Stimulated activated CD4-positive, alpha-beta T cell treated with anti-CD3 and anti-CD28 coated beads, Interleukin-12 subunit alpha, Interleukin-12 subunit beta, amount 100 ng/mL, for 4 hours (primary cell): ENCODE measurements around the gene DNAJC5.
A peak's percentile ranks its signal among the peaks of the same experiment; 100 is the strongest.
"Not testable (repeated sequence)": the region's sequence is repeated elsewhere in the genome, so short reads cannot be mapped to it uniquely, and the experiment has no call there.

Source experiments
- DNase-seq: peaks from one replicate; pipeline ENCODE4 v3.0.0-alpha.2; 2020

DNAJC5 gene

GRCh38 chr20:63861981-63862901, 32.7 kb upstream of the DNAJC5 start:
- no peak for DNase-seq

GRCh38 chr20:63863021-63863797, 31.7 kb upstream of the DNAJC5 start:
- no peak for DNase-seq

- DNase-seq = peak; percentile 69
Measured at GRCh38 chr20:63863798-63864544, 31.0 kb upstream of the DNAJC5 start.

GRCh38 chr20:63864545-63864977, 30.4 kb upstream of the DNAJC5 start:
- DNase-seq = no peak

GRCh38 chr20:63864978-63865640, 29.8 kb upstream of the DNAJC5 start, which contains the start of gene TPD52L2:
Gene TPD52L2 (plus strand): TSS chr20:63865270. CDS start chr20:63865366, 96 bp downstream.
- DNase-seq = peak; percentile 95

- not testable (repeated sequence) for DNase-seq
Measured at GRCh38 chr20:63867042-63867441, 27.9 kb upstream of the DNAJC5 start.

GRCh38 chr20:63868264-63868663, 26.7 kb upstream of the DNAJC5 start:
- DNase-seq = no peak

GRCh38 chr20:63873477-63873971, 21.4 kb upstream of the DNAJC5 start:
- peak; percentile 36 for DNase-seq

- DNase-seq = not testable (repeated sequence)
Measured at GRCh38 chr20:63874241-63874640, 20.7 kb upstream of the DNAJC5 start.

GRCh38 chr20:63876489-63877036, 18.4 kb upstream of the DNAJC5 start:
- no peak for DNase-seq

- DNase-seq = no peak
Measured at GRCh38 chr20:63877755-63878470, 17.0 kb upstream of the DNAJC5 start.

GRCh38 chr20:63878899-63879663, 15.8 kb upstream of the DNAJC5 start:
- DNase-seq = no peak

- DNase-seq = not testable (repeated sequence)
Measured at GRCh38 chr20:63880901-63881300, 14.0 kb upstream of the DNAJC5 start.

- no peak for DNase-seq
Measured at GRCh38 chr20:63881451-63882226, 13.3 kb upstream of the DNAJC5 start.

GRCh38 chr20:63882257-63883200, 12.4 kb upstream of the DNAJC5 start:
- DNase-seq = no peak

GRCh38 chr20:63883201-63883593, 11.7 kb upstream of the DNAJC5 start:
- DNase-seq = no peak

GRCh38 chr20:63884506-63885263, 10.2 kb upstream of the DNAJC5 start:
- no peak for DNase-seq
